NCI-H1694 treated with DMSO at 0.1 percent for 48 hours (cell line): ENCODE data around the gene IFNLR1.
"Not testable (repeated sequence)": the region's sequence is repeated elsewhere in the genome, so short reads cannot be mapped to it uniquely, and the experiment has no call there.

ENCODE experiments used
- DNase-seq: peaks from one replicate; lab custom pipeline; 2025; lab: John Stamatoyannopoulos, UW

The IFNLR1 gene

GRCh38 chr1:24186993-24187790, at the start of gene IFNLR1:
Gene IFNLR1, minus strand, starts transcription at chr1:24187289. Its CDS starts 41 bp downstream, at chr1:24187248.
- peak; percentile 28 for DNase-seq

GRCh38 chr1:24235921-24236788, 49.1 kb upstream of the IFNLR1 start:
- DNase-seq, result no peak

- no peak for DNase-seq
Measured at GRCh38 chr1:24233684-24234600, 46.9 kb upstream of the IFNLR1 start.

GRCh38 chr1:24231701-24232100, 44.6 kb upstream of the IFNLR1 start:
- no peak for DNase-seq

GRCh38 chr1:24228311-24228710, 41.2 kb upstream of the IFNLR1 start:
- no peak for DNase-seq

GRCh38 chr1:24226749-24227148, 39.7 kb upstream of the IFNLR1 start:
- no peak for DNase-seq

- DNase-seq, result no peak
Measured at GRCh38 chr1:24224761-24225160, 37.7 kb upstream of the IFNLR1 start.

- DNase-seq, result no peak
Measured at GRCh38 chr1:24224086-24224485, 37.0 kb upstream of the IFNLR1 start.

- DNase-seq, result no peak
Measured at GRCh38 chr1:24222793-24223192, 35.7 kb upstream of the IFNLR1 start.

GRCh38 chr1:24222008-24222605, 35.0 kb upstream of the IFNLR1 start:
- no peak for DNase-seq

- no peak for DNase-seq
Measured at GRCh38 chr1:24221246-24221645, 34.2 kb upstream of the IFNLR1 start.

GRCh38 chr1:24216276-24217074, 29.4 kb upstream of the IFNLR1 start:
- peak; percentile 57 for DNase-seq

- no peak for DNase-seq
Measured at GRCh38 chr1:24215226-24215814, 28.2 kb upstream of the IFNLR1 start.

GRCh38 chr1:24212376-24212775, 25.3 kb upstream of the IFNLR1 start:
- DNase-seq, result no peak

GRCh38 chr1:24210195-24210627, 23.1 kb upstream of the IFNLR1 start:
- no peak for DNase-seq

GRCh38 chr1:24209097-24209496, 22.0 kb upstream of the IFNLR1 start:
- DNase-seq, result no peak

- no peak for DNase-seq
Measured at GRCh38 chr1:24207709-24208108, 20.6 kb upstream of the IFNLR1 start.

- DNase-seq, result not testable (repeated sequence)
Measured at GRCh38 chr1:24207395-24207687, 20.3 kb upstream of the IFNLR1 start.

GRCh38 chr1:24206516-24207394, 19.7 kb upstream of the IFNLR1 start:
- no peak for DNase-seq

GRCh38 chr1:24206083-24206464, 19.0 kb upstream of the IFNLR1 start:
- no peak for DNase-seq
